Mucosa of gallbladder (tissue), 1 donor: Measurements from ENCODE around the gene TRIM42. TPM values are rescaled to one million over a fixed set of nuclear protein-coding genes. Genes with fewer than 3 reads are reported as not detected.
A peak's percentile ranks its signal among the peaks of the same experiment; 100 is the strongest.

Source experiments
- DNase-seq: peaks from one replicate; pipeline ENCODE4 v3.0.0-alpha.2; 2020; ENCODE audit warnings: low spot score
- total RNA-seq: library from RNA; stranded (reverse); gene quantifications from one replicate; pipeline ENCODE4 v1.2.1, GENCODE V29; 2021
- donor health status: DM: no; HTN: no; CAD: no.

TRIM42 gene
- total RNA-seq, 1 donor from 2014 or later: not detected

DNA sequence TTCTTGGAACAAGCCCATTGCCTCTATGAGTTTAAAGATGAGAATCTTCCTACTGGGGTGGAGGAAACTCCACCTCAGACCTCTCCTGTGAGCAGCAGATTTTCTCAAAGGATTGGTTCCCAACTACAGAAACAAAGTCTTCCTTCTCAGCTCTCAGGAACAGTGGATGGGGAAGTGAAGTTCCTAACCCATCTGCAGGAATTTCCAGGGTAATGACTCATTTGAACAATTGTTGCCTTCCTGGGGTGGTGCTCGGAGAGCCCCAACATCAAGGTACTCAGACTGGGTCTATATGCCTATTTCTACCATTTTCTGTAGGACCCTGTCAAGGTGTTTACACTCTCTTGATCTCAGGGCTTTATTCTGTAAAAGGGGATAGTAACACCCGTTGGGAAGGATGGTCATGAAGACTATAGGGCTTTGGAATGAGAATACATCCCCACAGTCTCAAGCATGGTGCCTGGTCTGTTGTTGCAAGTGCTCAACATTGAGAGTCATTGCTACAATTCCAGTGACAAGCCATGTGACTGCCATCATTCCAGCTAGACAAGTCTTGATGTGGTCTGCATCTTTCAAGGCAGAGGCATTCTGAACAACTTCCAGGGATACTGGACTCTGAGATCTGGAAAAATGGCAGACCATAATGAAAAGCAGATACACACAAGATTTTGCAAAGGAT, 33.0 kb downstream of the TRIM42 start:
- DNase-seq: no peak

DNA sequence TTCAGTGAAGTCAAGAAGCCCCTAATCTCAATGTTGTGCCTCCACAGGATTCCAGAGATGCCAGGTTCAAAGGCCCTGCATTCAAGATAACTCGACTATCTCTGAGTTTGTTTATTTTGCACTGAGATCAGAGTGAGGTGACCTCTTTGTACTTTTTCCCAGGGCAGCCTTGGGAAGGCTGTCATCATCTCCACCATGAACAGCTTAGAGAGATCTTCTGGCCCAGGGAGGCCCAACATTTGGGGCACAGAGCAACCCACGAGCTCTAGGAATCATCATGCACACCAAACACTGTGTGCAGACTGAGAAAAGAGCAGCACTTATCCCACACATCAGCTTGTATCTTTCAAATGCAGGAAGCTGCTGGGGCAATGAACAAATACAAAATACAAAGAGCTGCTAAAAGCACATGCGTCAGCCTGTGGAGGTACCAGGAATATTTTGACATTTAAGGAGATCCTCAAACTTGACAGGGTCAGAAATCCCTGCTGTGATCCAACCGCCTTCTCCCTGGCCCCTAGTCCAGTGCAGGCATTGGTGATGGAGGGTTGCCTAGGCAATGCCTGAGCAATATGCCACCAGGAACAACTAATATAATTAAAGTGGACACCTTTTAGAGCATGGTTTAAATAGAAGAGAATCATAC, 33.6 kb downstream of the TRIM42 start:
- no peak for DNase-seq

DNA sequence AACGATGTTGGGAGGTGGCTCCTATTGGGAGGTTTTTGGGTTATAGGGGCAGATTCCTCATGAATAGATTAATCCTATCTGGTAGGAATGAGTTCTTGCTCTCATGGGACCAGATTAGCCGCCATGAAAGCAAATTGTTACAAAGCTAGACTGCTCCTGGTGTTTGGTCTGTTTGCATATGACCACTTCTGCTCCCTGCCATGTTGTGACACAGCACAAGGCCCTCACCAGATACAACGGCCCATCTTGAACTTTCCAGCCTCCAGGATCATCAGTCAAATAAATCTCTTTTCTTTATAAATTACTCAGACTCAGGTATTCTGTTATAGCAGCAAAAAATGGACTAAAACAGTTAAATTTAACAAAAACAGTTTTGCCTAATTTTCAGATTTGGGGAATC, 34.4 kb downstream of the TRIM42 start:
- DNase-seq: no peak

DNA sequence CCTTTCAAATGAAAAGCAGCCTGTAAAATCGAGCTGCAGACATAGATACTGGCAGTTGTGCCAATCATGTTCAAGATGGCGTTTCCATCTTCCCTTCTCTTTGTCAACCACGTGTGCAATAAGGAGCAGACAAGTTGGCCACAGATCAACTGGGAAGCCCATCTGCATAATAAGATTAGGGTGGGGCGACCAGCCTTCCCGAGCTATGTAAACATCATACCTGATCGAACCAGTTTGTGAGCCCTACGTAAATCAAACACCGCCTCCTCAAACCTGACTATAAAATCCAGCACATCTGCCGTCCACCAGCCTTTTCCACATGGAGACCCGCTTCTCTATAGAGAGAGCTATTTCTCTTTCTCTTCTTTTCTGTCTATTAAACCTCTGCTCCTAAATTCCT, 37.2 kb downstream of the TRIM42 start:
- peak; percentile 49 for DNase-seq

DNA sequence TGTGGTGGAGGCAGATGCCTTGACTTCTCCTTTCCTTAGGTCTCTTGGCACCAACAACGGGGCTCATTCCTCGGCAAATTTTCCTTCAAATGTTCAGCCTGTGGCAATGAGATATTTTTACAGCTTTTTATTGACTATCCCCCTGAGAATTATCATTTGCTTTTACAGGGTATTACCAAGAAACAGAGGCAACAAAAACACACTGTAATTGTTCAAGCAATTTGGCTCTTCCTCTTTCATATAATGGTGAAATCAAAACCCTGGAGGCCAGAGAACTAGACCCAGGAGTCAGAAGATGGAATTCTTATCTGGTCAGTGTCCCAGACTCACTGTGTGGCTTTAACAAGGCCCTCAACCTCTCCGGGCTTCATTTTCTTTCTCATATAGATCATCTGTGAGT, 40.1 kb downstream of the TRIM42 start:
- DNase-seq: no peak

DNA sequence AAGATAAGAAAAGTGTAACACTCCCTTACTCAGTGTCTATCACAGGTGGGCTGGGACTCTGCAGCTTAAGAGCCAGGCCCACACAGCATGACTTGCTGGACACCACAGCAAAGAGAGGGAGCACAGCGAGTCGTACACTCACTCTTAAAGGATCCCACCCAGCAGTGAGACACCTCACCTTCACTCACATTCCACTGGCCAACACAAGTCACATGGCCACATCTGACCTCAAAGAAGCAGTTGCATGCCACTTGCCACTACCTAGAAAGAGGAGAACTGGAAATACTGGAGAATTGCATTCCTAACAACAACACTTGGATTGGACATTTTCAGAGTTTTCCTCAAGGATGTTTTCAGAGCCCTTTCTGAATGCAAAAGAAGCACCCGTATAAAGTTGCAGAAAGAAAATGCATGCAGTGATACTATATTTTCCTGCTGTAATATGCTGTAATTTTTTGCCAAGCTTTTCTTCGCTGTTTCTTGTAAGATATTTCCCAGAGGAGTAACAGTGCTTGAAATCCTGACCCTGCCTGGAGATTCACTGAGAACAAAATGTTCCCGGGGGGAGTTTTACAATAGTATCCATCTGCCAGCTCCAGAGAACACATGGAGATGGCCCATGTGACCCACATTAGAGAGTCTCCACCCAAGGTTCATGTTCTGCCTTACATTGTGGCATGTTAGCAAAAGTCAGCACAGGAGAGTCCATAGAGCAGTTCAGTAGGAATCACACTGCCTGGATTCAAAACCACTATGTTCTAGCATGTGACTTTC, 42.2 kb downstream of the TRIM42 start:
- no peak for DNase-seq

DNA sequence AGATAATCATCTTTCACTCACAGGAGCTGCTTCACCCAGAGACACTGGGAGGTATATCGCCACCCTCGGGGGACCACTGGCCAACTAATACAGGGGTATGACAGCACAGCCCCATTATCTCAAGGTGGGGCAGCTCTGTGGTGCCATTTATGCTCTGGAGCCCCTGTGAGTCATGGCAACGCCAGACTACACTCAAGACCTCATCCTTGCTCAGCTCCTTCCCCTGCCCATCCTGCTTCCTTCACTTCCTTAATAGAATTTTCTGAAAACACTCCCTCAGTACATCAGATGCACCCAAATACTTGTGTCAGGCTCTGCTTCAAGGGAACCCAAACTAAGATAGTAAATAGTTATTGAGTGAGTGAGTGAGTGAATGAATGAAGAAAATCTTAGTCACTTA, 45.7 kb downstream of the TRIM42 start:
- DNase-seq: no peak

DNA sequence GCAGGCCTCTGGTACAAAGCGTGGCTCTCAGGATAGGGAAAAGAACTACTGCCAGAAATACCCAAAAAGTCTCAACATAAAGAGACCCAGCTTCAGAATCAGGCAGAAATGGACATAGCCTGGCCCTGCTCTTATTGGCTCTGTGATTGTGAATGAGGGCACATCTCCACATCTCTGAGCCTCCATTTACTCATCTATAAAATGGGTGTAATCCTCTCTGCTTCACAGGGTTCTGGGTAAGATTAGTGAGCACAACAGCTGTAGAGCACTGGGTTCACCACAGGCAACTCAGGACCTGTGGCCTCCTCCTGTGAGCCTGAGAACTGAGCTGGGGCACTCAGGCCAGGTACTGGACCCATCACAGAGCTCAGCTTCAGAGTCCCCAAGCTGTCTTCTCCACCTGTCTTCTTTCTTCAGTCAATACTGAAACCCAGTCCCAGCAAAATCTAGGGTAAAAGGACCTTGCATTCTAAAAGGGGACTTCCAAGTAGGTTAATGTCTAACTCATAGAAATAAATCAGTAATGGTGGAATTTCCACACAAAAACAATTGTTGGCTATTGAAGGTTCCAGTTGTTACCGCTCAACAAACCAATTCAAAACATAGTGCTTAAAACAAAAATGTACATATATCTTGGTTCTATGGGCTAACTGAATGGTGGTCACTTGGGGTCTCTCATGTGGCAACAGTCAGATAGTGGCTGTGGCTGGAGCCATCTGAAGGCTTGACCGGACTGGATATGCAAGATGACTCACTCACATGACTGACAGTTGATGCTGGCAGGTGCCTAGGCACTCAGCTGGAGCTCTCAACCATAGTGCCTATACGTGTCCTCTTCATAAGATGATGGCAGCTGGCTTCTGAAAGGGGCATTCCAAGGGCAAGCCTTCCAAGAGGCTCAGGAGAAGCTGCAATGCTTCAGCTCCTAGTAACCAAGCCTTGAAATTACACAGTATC, 47.3 kb downstream of the TRIM42 start:
- no peak for DNase-seq

DNA sequence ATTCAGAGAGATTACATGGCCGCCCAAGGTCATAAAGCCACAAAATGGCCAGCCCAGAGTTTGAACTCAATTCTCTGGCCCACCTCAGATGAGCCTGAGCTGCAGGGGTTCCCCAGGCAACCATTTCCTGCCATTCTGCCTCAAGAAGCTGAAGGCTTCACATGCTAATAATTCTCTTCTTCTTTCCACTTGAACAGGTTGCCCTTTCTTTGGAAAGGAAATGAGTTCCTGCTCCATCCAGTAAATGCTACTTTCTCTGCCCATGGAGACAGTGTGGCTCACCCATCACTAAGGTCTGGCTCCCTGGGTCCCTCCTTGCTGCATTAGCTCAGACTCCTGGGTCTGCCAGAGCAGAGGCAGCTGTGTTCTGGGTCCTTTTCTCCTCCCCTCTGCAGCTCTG, 48.2 kb downstream of the TRIM42 start:
- no peak for DNase-seq

DNA sequence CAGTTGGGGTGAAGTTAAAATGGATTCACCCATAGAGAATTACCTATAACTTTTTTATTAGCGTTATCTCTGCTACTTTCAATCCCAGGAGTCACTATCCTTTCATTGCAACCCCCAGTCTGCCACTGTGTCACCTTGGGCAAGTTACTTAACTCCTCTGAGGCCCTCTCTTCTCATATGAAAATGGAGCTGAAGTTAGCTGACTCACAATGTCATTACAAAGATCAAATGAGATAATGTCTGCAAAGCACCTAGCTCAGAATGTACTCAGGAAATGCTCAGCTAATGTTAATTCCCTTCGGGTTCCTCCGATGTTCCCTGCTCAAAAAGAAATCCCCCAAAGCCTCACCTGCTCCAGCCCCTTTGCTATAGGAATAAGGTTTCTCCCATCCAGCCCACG, 50.0 kb downstream of the TRIM42 start:
- DNase-seq: no peak

DNA sequence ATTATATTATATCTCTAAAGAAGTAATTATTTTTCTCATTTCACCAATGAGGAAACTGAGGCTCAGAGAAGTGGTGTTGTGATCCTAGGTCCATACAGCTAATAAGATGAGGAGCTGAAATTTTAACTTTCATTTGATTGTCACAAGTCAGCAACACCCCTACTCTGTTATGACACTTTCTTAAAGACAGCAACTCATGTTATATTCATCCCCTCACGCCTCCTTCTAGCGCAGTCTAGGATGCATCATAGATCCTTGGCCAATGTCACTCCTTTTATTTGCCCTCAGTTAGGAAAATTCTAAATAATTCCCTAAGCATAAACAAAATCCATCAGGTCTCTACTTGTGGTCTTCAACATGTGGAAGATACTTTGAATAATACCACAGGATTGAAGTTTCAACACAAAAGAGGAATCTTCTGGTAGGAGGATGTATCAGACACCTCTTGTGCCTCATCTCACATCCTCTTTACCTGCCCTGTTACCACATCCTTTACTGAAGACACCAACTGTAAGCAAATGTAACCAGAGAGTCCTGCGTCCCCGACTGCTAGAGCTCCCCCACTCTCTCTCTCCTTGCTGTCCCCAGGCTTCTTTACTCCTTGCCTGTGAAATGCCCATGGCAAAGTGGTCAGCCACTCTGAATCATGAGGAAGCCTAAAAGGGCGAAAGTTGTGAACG, 53.7 kb downstream of the TRIM42 start:
- no peak for DNase-seq

DNA sequence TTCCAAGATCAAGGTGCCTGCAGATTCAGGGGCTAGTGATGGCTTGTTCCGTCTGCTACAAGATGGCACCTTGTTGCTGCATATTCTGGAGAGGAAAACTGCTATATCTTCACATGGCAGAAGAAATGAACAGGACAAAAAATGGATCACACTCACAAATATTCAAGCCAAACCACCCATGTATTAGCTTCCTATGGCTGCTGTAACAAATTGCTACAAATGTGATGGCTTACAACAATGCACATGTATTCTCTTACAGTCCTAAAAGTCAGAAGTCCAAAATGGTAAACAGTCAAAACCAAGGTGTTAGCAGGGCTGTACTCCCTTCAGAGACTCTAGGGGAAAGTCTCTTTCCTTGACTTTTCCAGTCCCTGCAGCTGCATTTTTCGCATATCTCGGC, 55.8 kb downstream of the TRIM42 start:
- DNase-seq: no peak

DNA sequence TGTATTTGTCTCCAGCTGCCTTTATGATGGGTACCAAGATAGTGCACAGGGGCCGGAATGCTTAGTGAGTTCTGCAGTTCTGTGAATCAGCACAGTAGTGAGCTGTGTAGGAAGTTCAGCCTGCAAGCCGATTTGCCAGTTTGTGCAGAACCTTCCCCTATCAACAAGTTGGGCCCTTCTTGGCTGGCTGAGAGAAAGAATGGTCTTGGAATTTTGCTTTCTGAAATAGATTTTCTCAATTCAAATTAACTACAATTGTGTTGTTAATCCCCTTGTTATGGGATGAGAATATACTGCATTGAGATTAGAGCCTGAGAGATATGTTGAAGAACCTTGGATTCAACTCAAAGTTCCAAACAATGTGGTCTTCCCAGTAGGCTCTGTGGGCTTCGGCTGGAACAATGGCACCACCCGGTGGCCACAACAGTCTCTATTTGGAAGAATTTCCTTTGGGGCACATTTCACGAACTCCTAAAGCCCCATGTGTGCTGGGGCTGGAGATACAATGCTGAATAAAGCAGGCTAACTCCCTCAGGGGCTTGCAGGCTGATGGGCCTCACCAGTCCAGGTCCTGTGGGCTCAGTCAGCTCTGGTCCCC, 59.1 kb downstream of the TRIM42 start:
- DNase-seq: peak; percentile 47

DNA sequence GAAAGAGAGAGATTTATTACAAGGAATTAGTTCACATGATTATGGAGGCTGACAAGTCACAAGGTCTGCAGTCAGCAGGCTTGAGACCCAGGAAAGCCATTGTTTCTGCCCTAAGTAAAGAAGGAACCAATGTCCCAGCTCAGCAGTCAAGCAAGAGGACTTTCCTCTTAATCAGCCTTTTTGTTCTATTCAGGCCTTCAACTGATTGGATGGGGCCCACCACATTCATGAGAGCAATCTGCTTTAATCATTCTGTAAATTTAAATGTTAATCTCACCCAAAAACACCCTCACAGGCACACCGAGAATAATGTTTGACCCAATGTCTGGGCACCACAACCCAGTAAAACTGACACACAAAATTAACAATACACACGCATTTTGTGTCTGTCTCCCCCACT, 64.3 kb downstream of the TRIM42 start:
- no peak for DNase-seq

DNA sequence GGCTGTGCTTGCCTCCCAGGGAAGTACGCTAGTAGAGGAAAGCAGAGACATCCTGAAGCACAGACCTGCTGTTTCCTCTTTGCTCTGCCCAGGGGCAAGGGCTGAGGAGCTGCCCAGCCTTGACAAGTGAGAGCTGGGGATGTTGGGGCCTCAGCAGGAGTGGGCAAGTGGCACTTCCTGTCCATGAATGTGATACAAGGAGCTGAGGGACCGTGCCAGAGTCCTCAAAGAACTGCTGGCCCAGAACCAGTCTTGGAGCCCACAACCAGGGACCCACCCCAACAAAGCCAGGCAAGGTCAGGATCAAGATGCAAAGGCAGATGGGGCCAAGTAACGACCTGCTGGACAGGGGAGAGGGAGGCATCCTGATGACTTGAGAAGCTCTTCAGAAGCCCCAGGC, 70.3 kb downstream of the TRIM42 start:
- DNase-seq: no peak

DNA sequence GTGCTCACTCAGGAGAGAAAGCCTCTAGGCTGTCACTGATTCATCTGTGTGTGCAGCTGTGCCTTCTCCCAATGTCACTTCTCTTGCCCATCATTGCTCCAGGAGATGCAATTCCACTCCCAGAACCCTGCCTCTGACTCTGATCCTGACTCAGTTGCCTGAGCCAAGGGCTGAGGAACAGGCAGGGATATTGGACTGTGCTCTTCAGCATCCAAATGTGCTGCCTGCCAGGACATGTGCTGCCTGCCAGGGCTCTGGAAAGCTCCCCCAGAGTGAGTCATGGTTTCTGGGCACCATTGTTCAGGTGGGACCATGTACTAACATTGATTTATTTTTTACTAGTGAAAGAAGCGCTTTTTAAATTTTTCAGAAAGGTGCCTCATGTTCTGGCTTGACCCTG, 71.0 kb downstream of the TRIM42 start:
- no peak for DNase-seq
